Spinal cord (tissue), 10 donors: ENCODE data around the gene EIF4G3. TPM values are rescaled to one million over a fixed set of nuclear protein-coding genes. Genes with fewer than 3 reads are reported as not detected.
A peak's percentile ranks its signal among the peaks of the same experiment; 100 is the strongest.
"Not testable (repeated sequence)": the region's sequence is repeated elsewhere in the genome, so short reads cannot be mapped to it uniquely, and the experiment has no call there.

Experiments
- DNase-seq, 6 donors: peaks; one replicate each; pipeline versions ENCODE4 v3.0.0 to v3.0.0-alpha.2; 2013 to 2015; ENCODE audit warnings: low spot score in 6 of 6, low read depth in 4 of 6
- H3K27ac ChIP-seq: one replicate; pipeline ENCODE4 v1.5.1; 2013; ENCODE audit warnings: low read depth, low read length, control low read depth
- H3K27me3 ChIP-seq: one replicate; pipeline ENCODE4 v1.6.1; 2013; ENCODE audit warnings: low read length; ENCODE audit not compliant: control insufficient read depth, insufficient read depth
- H3K36me3 ChIP-seq: one replicate; pipeline ENCODE4 v1.6.1; 2013; ENCODE audit warnings: low read length; ENCODE audit not compliant: control insufficient read depth, insufficient read depth
- H3K4me1 ChIP-seq: one replicate; pipeline ENCODE4 v1.6.1; 2013; ENCODE audit warnings: low read length; ENCODE audit not compliant: control insufficient read depth, insufficient read depth
- H3K4me3 ChIP-seq: one replicate; pipeline ENCODE4 v1.5.1; 2013; ENCODE audit warnings: low read depth, low read length, control low read depth
- H3K9me3 ChIP-seq: one replicate; pipeline ENCODE4 v1.6.1; 2013; ENCODE audit warnings: low read length; ENCODE audit not compliant: control insufficient read depth, insufficient read depth
- WGBS: methylation state at CpG from one replicate; pipeline ENCODE4 v1.1.5; 2013; ENCODE audit warnings: missing lambda C conversion rate; ENCODE audit not compliant: insufficient coverage; 5-methylcytosine and 5-hydroxymethylcytosine counted together
- polyA plus RNA-seq, 2 donors: library from polyadenylated mRNA; unstranded; fragments of 120-200 nt; gene quantifications; one replicate each; pipeline ENCODE4 v1.2.1, GENCODE V29; 2013; ENCODE audit not compliant: insufficient read length in 2 of 2
- total RNA-seq, 2 donors: library from RNA; depleted of rRNA in 1 of 2; stranded (reverse); fragments of 120-200 nt in 1 of 2; fragments of >200 nt in 1 of 2; gene quantifications; one replicate each; pipeline versions ENCODE4 v1.2.3 to v1.2.4, GENCODE V29; 2013 to 2014
- donor health status: healthy.

The EIF4G3 gene
- total and polyA plus RNA-seq, 4 donors: 68.7 to 111 (median 91.9) TPM

DNA sequence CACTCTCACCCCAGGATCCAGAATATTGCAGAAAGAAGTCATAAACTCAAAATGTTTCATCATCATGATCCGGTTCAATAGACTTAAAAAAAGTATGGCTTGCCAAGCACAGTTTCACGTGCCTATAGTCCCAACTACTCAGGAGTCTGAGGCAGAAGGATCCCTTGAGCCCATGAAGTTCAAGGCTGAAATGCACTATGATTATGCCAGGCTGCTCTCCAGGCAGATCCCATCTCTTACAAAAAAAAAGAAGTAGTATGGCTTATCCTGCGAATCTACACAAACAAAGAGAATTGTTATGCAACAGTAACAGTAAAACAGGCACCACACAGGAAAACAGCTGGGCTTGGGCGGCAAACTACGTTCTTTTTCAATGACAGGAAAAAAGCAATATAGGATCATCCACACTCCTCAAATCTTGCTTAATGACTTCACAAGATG lies 76.2 kb downstream of the EIF4G3 start:
- 67% methylated on average over 4 of the region's 5 CpGs for WGBS
- Histone ChIP-seq H3K36me3 (peaks cover 2% of the 10 kb centered on the region), H3K27me3 (no peaks in the 10 kb centered on the region), H3K4me3 (no peak overlapping the region), H3K9me3 (no peaks in the 10 kb centered on the region), H3K27ac (no peak overlapping the region), H3K4me1 (no peaks in the 10 kb centered on the region)
- DNase-seq: peak in 1 of 6 donors; percentile 60

DNA sequence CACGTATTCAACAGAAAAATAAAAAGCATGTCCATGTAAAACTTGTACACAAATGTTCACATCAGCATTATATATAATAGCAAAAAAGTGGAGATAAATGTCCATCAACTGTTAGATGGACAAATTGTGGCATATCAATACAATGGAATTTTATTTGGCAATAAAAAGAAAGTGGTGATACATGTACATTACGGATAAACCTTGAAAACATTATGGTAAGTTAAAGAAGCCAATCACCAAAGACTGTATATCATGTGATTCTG lies 76.9 kb downstream of the EIF4G3 start:
- no peaks in the 10 kb centered on the region for H3K9me3 ChIP-seq
- no peaks in the 10 kb centered on the region for H3K36me3 ChIP-seq
- H3K27me3 ChIP-seq: no peaks in the 10 kb centered on the region
- H3K4me1 ChIP-seq: no peaks in the 10 kb centered on the region
- no peak overlapping the region for H3K27ac ChIP-seq
- WGBS: no CpG with 5 or more reads among the region's 2 CpGs
- no peak for DNase-seq
- no peak overlapping the region for H3K4me3 ChIP-seq

DNA sequence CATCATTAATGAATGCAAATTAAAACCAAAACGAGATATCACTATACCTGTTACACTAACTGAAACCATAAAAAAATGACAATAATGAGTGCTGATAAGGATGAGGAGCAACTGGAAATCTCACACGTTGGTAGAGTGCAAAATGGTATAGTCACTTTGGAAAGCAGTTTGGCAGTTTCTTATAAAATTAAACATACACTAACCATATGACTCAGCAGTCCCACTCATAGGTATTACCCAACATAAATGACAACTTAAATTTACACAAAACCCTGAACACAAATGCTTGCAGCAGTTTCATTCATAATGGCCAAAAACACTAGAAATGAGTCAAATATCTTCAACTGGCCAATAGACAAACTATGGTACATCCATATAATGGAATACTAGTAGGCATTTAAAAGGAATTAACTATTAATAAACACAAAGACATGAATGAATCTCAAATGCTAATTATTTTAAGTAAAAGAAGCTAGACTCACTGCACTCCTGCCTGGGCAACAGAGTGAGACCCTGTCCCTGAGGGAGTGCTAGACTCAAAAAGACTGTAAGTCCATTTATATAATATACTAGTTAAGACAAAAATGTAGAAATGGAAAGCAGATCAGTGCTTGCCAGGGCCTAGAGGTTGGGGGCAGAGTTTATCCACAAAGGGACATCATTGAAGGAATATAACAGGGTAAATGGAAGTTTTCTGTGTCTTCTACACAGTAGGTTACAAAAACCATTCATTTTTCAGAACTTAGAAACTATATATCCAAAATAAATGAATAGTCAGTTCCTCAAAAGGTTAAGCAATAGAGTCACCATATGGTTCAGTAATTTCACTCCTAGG lies 77.4 kb downstream of the EIF4G3 start:
- DNase-seq: no peak
- WGBS: no CpG with 5 or more reads among the region's 2 CpGs
- Histone ChIP-seq H3K27ac (no peak overlapping the region), H3K9me3 (no peaks in the 10 kb centered on the region), H3K27me3 (no peaks in the 10 kb centered on the region), H3K36me3 (no peaks in the 10 kb centered on the region), H3K4me1 (no peaks in the 10 kb centered on the region), H3K4me3 (no peak overlapping the region)

DNA sequence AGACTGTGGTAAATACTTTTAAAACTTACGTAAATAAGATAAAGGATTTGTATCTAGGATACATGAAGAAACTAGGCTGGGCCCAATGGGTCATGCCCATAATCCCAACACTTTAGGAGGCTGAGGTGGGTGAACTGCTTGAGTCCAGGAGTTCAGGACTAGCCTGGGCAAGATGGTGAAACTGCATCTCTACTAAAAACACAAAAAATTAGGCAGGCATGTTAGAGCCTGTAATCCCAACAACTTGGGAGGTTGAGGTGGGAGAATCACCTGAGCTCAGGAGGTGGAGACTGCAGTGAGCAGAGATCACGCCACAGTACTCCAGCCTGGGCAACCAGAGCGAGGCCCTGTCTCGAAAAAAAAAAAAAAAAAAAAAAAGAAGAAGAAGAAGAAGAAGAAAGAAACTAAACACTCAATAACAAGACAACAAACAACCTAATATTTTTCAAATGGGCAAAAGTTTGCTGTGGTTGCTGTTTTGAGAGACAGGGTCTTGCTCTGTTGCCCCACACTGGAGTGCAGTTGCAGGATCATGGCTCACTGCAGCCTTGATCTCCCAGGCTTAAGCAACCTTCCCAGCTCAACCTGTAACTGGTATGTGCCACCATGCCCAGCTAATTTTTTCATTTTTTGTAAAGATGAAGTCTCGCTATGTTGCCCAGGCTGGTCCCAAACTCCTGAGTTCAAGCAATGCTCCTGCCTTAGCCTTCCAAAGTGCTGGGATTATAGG lies 78.3 kb downstream of the EIF4G3 start:
- DNase-seq: no peak
- WGBS: 100% methylated on average over 1 of the region's 5 CpGs
- no peak overlapping the region for H3K4me3 ChIP-seq
- no peaks in the 10 kb centered on the region for H3K9me3 ChIP-seq
- H3K27me3 ChIP-seq: no peaks in the 10 kb centered on the region
- H3K36me3 ChIP-seq: no peaks in the 10 kb centered on the region
- H3K4me1 ChIP-seq: no peaks in the 10 kb centered on the region
- no peak overlapping the region for H3K27ac ChIP-seq

DNA sequence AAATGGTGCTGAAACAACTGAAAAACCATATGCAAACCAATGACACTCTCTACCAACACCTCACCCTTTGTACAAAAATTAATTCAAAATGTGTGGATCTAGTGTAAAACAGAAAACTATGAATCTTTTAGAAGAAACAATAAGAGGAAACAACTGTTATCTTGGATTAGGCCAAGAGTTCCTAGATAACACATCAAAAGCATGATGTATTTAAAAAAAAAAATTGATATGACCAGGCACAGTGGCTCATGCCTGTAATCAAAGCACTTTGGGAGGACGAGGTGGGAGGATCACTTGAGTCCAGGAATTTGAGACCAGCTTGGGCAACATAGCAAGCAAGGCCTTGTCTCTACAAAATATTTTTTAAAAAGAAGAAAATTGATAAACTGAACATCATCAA lies 79.0 kb downstream of the EIF4G3 start:
- H3K4me3 ChIP-seq: no peak overlapping the region
- no peak for DNase-seq
- H3K27me3 ChIP-seq: no peaks in the 10 kb centered on the region
- no peaks in the 10 kb centered on the region for H3K9me3 ChIP-seq
- no peak overlapping the region for H3K27ac ChIP-seq
- H3K4me1 ChIP-seq: no peaks in the 10 kb centered on the region
- WGBS: no CpG with 5 or more reads among the region's 1 CpG
- H3K36me3 ChIP-seq: no peaks in the 10 kb centered on the region

DNA sequence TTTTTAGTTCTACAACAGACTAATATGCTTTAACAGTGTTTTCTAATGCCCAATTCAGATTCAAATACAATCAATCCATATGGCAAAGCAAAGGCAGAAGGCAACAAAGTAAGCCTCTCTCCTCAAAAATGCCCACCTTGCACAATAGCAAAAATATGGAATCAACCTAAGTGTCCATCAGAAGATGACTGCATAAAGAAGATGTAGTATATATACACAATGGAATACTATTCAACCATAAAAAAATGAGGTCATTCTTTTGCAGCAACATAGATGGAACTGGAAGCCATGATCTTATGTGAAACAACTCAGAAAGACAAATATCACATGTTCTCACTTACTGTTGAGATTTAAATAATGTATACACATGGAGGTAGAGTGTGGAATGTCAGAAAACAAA lies 80.7 kb downstream of the EIF4G3 start:
- H3K4me3 ChIP-seq: no peak overlapping the region
- no peak overlapping the region for H3K27ac ChIP-seq

DNA sequence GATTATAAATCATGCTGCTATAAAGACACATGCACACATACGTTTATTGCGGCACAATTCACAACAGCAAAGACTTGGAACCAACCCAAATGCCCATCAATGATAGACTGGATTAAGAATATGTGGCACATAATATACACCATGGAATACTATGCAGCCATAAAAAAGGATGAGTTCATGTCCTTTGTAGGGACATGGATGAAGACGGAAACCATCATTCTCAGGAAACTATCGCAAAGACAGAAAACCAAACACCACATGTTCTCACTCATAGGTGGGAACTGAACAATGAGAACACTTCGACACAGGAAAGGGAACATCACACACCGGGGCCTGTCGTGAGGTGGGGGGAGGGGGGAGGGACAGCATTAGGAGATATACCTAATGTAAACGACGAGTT lies 82.4 kb downstream of the EIF4G3 start:
- WGBS: no CpG with 5 or more reads among the region's 9 CpGs
- not testable (repeated sequence) for H3K4me1 ChIP-seq, H3K9me3 ChIP-seq, DNase-seq, H3K27ac ChIP-seq, H3K4me3 ChIP-seq, H3K27me3 ChIP-seq, H3K36me3 ChIP-seq

More for the DNA sequence above, 80.7 kb downstream of the EIF4G3 start:
- peaks cover 4% of the 10 kb centered on the region for H3K4me1 ChIP-seq
- no peaks in the 10 kb centered on the region for H3K27me3 ChIP-seq
- H3K36me3 ChIP-seq: no peaks in the 10 kb centered on the region
- no peaks in the 10 kb centered on the region for H3K9me3 ChIP-seq
- DNase-seq: no peak

DNA sequence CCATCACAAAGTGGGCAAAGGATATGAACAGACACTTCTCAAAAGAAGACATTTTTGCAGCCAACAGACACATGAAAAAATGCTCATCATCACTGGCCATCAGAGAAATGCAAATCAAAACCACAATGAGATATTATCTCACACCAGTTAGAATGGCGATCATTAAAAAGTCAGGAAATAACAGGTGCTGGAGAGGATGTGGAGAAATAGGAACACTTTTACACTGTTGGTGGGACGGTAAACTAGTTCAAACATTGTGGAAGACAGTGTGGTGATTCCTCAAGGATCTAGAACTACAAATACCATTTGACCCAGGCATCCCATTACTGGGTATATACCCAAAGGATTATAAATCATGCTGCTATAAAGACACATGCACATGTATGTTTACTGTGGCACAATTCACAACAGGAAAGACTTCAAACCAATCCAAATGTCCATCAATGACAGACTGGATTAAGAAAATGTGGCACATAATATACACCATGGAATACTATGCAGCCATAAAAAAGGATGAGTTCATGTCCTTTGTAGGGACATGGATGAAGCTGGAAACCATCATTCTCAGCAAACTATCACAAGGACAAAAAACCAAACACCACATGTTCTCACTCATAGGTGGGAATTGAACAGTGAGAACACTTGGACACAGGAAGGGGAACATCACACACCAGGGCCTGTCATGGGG lies 83.3 kb downstream of the EIF4G3 start:
- H3K4me1 ChIP-seq, H3K27me3 ChIP-seq, H3K9me3 ChIP-seq, H3K4me3 ChIP-seq, H3K36me3 ChIP-seq, H3K27ac ChIP-seq, DNase-seq: not testable (repeated sequence)
- WGBS: no CpG with 5 or more reads among the region's 2 CpGs

DNA sequence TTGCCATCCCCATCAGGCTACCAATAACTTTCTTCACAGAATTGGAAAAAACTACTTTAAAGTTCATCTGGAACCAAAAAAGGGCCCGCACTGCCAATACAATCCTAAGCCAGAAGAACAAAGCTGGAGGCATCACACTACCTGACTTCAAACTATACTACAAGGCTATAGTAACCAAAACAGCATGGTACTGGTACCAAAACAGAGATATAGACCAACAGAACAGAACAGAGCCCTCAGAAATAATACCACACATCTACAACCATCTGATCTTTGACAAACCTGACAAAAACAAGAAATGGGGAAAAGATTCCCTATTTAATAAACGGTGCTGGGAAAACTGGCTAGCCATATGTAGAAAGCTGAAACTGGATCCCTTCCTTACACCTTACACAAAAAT lies 84.2 kb downstream of the EIF4G3 start:
- H3K9me3 ChIP-seq, H3K36me3 ChIP-seq, DNase-seq, H3K4me3 ChIP-seq, H3K27ac ChIP-seq, H3K27me3 ChIP-seq, H3K4me1 ChIP-seq: not testable (repeated sequence)
- WGBS: no CpG with 5 or more reads among the region's 2 CpGs
